Uterus (tissue), 2 donors: Measurements from ENCODE around the gene RABAC1.

Source experiments
- CTCF ChIP-seq, 4 experiments: fragments of 200-600 bp in 2 of 4; fragments of 450-650 bp in 2 of 4; sonication (generic) in 2 of 4; IDR thresholded peaks; one replicate each; pipeline ENCODE4 v1.5.1; 2016 to 2019; ENCODE audit warnings: antibody characterized with exemption in 4 of 4, mild to moderate bottlenecking in 2 of 4, moderate library complexity in 1 of 4
- POLR2A ChIP-seq, 2 donors: fragments of 450-650 bp; IDR thresholded peaks; one replicate each; pipeline ENCODE4 v1.6.1; 2016; ENCODE audit warnings: antibody characterized with exemption in 2 of 2, mild to moderate bottlenecking in 1 of 2, moderate library complexity in 1 of 2

GRCh38 chr19:41993612-41994483 lies 34.7 kb upstream of the RABAC1 start, which contains the start of gene ATP1A3:
- TF ChIP-seq POLR2A (IDR thresholded peaks at IDR 0.05) (no peak), CTCF (IDR thresholded peaks at IDR 0.05) (no peak)
